HG02610 (cell line): ENCODE data around the gene OASL.
A peak's percentile ranks its signal among the peaks of the same experiment; 100 is the strongest.

Source experiments
- ATAC-seq: cut with Tn5 transposase; IDR thresholded peaks from one replicate; pipeline ENCODE4 v1.9.1; 2021; ENCODE audit warnings: mild to moderate bottlenecking, moderate library complexity; ENCODE audit not compliant: unreplicated experiment

Gene OASL

DNA sequence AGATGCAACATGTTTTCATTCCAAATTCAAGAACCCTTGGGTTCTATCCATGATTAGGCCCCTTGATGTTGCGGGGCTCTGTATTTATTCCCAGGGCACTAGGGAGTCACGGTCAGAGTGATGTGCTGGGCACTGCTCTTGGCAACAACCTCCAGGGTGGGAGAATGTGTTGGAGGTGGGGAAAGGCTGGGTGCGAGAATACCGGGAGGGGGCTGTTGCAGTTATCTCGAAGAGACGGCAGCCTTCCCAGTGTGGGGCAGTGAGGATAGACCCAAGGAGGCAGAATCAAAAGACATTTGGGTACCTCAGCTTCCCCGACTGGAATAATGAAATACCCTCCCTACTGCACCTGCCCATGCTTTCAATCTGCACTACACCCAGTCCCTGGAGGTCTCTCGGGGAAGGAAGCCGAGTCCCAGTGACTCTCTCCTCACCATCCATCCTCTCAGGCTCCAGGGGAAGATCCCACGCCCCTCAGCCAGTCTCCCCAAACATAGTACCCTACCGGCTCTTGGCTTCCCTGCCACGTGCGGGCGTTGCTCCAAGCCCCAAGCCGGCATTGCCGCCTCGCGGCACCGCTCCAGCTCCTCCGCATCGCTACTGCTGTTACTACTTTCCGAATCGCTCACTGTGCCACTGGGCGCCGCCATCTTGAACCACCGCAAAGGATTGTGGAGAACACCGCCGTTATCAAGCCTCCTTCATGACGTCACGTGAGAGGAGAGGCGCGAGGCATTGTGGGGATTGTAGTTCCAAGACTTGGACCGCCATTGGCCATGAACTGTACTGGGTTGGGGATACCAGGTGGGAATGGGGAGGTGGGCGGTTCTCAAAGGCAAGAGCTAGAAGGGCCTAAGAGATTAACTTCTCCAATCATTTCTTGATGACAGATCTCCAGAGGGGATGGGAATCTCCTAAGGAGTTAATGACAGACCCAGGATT, 22.9 kb downstream of the OASL start, which contains the start of gene C12orf43:
C12orf43 (minus strand) TSS at position 663 of the 942 bp plus-strand sequence; CDS start at position 650, 13 bp downstream.
- ATAC-seq, result peak; percentile 93

DNA sequence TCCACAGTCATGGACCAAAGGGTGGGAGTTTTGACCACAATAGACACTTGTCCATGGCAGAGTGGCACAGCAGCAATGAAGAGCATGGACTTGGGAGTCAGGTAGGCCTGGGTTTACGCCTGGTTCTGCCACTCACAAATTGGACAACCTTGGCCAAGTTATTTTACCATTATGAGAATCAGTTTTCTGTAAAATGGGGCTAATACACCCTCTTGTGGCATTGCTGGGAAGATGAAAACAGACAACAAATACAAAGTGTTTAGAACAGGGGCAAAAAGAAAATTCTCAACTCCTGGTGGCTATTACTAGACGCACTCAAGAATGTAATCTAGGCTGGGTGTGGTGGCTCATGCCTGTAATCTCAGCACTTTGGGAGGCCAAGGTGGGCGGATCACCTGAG, 25.3 kb downstream of the OASL start:
- ATAC-seq, result no peak

DNA sequence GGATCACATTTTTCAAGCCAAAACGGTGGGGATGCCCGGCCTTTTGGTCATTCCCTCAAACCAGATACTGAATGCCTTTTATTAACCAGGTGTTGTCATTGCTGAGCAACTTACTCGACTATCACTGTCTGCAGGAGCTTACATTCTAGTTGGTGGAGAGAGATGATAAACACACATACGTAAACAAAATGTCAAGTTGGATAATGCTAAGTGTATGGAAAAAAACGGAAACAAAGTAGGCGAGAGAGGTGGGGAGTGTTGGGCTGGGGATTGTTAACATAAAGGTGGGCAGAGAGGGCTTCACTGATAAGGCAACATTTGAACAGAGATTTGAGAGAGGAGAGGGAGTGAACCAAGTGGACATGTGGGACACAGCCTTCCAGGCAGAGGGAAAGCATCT, 27.2 kb downstream of the OASL start:
- no peak for ATAC-seq

DNA sequence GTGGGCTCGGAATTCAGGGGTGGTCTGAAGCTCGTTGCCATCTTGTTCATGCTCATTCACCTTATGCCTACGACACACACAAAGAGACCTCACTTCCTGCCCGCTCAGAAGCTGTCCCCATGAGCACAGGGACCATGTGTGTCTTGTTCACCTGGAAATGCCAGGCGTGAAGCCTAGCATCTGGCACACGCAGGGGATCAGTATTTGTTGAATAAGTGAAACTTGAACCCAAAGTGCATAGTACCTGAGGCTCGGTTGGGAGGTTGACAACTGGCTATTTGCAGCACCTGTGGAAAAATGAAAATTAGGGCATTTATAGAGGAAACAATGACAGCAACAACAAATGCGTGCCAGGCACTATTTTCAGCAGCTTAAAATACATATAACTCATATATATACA, 28.2 kb downstream of the OASL start:
- ATAC-seq, result no peak

DNA sequence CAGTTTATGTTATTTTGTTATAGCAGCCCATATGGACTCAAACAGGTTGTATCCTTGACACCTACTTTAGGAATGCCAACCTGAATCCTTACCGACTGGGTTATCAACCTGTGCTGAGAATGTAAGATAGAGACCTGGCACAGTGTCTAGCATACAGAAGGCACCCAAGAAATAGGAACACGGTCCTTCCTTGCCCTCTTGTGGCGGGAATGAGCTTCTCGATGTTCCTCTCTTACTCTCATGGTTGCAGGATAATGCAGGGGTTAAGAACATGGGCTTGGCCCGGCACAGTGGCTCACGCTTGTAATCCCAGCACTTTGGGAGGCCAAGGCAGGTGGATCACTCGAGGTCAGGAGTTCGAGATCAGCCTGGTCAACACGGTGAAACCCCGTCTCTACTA, 29.3 kb downstream of the OASL start:
- no peak for ATAC-seq

DNA sequence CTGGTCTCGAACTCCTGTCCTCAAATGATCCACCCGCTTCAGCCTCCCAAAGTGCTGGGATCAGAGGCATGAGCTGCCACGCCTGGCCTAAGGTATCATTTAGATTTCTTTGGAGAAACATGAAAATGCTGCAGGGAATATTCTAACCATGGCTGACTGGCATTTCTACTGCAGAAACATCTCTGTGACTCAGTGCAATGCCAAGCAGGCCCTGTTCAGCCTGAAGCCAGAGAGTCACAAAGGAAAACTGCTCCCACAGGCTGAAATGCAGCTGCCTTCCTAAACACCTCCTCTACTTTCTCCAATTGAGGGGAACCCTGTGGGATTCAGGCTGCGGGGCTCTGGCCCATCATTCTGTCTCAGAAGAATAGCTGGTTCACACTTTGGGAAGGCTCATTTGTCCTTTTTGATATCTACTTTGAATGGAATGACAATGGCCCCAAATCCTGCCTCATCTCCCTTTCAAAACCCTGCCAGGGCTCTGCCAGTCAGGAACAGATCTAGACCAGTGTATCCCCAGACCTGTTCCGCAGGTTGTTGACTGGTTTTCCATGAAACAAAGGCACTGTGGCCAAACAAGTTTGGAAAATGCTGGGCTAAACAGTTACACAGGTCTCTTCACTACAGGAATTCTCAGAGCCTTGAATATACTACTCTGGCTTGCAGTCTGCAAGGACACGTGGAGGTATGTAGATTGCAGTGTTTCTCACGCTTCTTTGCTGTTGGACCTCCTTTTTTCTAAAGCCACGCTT, 30.5 kb downstream of the OASL start:
- no peak for ATAC-seq

DNA sequence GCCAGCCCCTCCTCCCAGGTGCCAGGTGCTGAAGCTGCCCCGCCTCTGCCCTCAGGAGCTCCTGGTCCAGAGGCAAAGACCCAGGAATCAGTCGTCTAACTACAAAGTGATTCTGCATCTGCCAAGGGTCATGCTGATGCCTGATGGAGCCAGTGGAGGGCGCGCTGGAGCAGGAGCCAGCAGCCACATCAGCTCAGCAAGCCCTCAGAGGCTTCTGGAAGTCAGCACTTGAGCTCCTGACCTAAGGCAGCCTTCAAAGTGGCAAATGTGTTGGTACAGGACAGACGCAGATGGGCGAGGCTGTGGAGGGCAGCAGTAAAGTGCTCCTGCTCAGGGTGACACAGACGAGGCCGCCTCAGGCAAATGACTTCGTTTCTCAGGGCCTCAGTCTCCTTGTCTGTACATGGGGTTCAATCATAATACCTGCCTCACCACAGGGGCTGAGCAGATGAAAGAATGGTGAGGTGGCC, 33.7 kb downstream of the OASL start:
- ATAC-seq, result no peak

DNA sequence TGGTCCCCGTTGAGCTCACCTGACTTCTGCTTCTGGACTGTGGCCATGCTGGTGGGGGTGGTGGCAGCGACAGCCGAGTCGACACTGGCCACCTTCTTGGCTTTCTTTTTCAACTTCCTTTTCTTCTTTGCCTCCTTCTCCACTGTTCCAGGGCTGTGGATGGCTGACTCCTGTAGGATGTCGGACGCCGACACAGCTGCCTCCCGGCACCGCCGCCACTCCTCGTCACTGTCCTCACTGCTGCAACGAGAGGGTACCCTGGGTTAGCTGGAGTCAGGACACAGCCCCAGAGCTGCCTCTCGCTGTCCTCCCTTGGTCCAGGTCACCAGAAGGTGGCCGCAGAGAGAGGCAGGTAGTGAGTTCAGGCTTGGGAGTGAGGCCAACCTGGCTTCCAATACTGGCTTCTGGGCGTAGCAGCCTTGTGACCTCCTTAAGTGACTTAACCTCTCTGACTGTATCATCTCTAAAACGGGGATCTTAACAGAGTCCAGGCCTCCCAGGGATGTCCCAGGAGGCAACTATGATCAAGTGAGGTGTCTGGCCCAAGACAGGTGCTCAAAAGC, 34.7 kb downstream of the OASL start:
- ATAC-seq, result no peak

DNA sequence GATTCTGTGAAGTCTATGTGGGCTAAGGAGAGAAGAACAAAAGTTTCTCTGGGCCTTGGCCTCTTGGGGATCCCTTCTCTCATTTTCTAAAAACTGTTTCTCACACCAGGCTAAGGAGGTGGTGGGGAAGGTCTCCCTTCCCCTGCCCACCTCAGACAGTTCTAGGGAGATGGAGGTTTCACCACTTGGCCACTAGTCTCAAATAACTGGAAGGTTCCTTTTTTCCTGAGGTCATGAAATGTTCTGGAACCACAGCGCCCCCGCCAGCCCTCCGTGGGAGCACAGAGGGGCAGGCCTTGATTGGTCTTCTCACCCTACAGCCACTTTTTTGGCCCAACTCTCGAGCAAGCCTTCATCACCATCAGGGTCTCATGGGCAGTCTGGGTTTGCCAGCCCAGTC, 35.4 kb downstream of the OASL start:
- no peak for ATAC-seq

DNA sequence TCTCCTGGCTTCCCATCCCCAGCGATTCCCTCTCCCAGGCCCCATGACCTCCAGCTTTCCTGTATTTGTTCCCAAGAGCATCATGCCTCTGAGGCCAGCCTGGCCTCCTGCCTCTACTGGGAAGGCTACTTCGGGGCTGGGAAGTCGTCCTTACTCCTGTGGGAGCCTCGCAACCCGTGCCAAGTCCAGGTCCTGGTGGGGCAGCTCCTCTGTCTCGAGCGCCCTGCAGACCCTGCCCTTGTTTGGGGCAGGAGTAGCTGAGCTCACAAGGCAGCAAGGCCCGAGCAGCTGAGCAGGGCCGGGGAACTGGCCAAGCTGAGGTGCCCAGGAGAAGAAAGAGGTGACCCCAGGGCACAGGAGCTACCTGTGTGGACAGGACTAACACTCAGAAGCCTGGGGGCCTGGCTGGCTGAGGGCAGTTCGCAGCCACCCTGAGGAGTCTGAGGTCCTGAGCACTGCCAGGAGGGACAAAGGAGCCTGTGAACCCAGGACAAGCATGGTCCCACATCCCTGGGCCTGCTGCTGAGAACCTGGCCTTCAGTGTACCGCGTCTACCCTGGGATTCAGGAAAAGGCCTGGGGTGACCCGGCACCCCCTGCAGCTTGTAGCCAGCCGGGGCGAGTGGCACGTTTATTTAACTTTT, 37.1 kb downstream of the OASL start:
- no peak for ATAC-seq

DNA sequence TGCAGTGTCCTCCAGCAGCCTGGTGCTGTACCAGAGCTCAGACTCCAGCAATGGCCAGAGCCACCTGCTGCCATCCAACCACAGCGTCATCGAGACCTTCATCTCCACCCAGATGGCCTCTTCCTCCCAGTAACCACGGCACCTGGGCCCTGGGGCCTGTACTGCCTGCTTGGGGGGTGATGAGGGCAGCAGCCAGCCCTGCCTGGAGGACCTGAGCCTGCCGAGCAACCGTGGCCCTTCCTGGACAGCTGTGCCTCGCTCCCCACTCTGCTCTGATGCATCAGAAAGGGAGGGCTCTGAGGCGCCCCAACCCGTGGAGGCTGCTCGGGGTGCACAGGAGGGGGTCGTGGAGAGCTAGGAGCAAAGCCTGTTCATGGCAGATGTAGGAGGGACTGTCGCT, 38.0 kb downstream of the OASL start:
- ATAC-seq, result no peak

DNA sequence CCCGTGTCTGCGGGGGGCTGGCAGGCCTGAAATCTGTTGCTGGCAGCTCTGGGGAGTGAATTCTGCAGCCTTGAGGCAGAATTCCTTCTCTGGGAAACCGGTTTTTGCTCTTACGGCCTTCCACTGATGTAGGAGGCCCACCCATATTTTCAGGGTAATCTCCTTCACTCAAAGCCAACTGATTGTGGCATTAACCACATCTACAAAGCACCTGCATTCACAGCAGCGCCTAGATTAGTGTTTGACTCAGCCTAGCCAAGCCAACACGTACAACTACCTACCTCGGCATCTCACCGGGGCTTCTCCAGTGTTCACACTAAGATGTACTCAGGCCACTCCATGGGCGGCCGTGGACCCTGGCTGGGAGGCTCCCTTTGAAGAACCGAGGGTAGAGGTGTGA, 38.5 kb downstream of the OASL start:
- no peak for ATAC-seq

DNA sequence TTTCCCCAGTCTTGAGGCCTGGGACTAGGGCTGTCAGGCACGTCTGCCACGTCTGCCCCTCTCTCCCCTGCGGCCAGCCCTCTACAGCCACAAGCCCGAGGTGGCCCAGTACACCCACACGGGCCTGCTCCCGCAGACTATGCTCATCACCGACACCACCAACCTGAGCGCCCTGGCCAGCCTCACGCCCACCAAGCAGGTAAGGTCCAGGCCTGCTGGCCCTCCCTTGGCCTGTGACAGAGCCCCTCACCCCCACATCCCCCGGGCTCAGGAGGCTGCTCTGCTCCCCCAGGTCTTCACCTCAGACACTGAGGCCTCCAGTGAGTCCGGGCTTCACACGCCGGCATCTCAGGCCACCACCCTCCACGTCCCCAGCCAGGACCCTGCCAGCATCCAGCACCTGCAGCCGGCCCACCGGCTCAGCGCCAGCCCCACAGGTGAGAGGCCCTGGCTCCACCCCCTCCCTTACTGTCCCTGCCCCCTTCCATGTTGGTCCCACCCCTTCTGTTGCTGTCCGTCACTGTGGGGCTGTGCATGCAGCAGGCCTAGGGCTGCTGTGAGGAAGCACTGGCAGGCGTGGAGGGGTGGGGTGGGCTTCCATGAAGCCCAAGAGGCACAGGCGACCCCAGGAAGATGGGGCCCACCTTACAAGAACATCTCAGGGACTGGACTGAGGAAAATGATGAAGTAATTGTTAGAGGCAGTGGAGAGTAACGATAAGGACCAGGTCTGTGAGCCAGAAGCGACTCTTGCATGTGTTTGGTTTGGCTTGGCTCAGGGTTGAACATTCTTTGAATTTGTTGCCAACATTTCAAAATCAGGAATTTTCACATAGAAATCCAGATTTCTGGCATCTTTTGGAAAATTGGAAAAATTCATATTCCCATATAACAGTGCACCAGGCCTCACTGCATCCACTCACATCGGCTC, 39.6 kb downstream of the OASL start:
- no peak for ATAC-seq

DNA sequence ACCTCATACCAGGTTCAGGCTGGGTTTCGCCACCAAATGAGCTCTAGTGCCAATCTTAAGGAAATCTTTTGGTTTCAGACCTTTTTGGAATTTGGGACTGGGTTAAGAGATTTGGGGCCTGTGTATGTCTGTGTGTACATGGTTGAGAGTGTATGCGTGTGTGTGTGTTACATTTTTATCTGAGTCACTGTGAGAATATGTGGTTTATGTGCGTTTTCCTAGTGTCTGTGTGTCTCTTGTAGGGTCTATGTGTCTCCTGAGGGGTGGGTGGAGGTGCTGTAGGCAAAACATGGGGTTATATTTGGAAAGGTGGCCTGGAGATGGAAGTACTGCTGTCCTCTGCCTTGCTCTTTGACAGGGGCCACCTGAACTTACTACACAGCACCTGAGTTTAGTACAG, 40.6 kb downstream of the OASL start:
- no peak for ATAC-seq

DNA sequence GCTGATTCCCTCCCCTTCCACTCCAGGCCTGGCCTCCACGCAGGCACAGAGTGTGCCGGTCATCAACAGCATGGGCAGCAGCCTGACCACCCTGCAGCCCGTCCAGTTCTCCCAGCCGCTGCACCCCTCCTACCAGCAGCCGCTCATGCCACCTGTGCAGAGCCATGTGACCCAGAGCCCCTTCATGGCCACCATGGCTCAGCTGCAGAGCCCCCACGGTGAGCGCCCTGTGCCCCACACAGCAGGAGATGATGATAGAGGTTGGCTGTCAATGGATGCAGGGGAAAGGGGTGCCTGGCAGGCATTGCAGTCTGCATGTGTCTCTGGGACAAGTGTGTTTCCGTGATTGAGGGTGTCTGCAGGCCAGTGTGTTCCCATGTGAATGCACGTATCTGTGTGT, 41.6 kb downstream of the OASL start:
- no peak for ATAC-seq

DNA sequence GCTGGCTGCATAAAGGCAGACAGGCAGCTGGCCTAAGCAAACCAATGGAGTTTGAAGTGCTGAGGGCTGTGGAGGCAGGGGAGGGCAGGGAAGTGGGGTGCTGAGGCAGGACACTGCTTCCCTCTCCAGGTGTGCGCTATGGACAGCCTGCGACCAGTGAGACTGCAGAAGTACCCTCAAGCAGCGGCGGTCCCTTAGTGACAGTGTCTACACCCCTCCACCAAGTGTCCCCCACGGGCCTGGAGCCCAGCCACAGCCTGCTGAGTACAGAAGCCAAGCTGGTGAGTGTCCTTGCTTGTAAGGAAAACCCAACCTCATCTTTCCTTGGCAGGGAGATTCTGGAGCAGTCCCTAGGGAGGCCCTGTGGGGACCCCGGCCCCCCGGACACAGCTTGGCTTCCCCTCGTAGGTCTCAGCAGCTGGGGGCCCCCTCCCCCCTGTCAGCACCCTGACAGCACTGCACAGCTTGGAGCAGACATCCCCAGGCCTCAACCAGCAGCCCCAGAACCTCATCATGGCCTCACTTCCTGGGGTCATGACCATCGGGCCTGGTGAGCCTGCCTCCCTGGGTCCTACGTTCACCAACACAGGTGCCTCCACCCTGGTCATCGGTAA, 42.8 kb downstream of the OASL start:
- no peak for ATAC-seq

DNA sequence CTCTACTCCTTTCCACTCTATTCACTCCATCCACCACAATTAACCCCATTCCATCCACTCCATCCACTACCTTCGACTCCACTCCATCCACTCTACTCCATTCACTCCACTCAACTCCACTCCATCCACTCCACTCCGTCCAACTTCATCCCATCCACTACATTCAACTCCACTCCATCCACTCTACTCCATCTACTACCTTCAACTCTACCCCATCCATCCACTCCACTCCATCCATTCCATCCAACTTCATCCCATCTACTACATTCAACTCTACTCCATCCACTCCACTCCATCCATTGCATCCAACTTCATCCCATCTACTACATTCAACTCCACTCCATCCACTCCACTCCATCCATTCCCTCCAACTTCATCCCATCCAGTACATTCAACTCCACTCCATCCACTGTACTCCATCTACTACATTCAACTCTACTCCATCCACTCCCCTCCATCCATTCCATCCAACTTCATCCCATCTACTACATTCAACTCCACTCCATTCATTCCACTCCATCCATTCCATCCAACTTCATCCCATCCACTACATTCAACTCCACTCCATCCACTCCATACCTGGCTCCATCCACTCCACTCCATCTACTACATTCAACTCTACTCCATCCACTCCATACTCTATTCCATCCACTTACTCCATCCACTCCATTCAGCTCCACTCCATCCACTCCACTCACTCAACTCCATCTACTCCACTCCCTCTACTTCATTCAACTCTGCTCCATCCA, 44.3 kb downstream of the OASL start:
- no peak for ATAC-seq

DNA sequence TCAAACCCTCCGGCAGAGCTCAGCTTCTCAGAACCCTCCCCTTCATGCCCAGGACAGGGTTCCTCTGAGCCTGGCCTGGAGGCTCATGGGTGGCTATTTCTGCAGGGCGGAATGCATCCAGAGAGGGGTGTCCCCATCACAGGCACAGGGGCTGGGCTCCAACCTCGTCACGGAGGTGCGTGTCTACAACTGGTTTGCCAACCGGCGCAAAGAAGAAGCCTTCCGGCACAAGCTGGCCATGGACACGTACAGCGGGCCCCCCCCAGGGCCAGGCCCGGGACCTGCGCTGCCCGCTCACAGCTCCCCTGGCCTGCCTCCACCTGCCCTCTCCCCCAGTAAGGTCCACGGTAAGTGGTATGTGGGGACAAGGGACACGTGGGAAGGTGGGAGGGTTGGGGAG, 45.0 kb downstream of the OASL start:
- ATAC-seq, result no peak

DNA sequence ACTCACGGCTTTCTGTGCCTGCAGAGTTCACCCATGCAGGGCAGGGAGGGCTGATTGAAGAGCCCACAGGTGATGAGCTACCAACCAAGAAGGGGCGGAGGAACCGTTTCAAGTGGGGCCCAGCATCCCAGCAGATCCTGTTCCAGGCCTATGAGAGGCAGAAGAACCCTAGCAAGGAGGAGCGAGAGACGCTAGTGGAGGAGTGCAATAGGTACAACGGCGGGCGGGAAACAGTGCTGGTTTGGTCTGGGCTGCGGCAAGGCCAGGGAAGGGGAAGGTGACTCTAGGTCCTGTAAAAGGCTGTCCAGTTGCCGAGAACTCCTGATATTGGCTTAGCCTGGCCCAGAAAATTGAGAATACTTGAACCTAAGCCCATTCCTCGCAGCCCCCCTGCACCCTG, 45.5 kb downstream of the OASL start:
- no peak for ATAC-seq
